HEK293 (cell line): ENCODE results near the gene FAM209B.
"Not testable (repeated sequence)": the region's sequence is repeated elsewhere in the genome, so short reads cannot be mapped to it uniquely, and the experiment has no call there.

Experiments
- CTCF ChIA-PET: fragments of 350-600 bp; formaldehyde crosslinking; extraction: SDS; loops from one replicate; lab custom pipeline; 2021; ENCODE audit warnings: antibody characterized with exemption; lab: Yijun Ruan, JAX
- POLR2A ChIA-PET: fragments of 300-600 bp; formaldehyde crosslinking; extraction: SDS; loops from one replicate; lab custom pipeline; 2020; ENCODE audit warnings: antibody characterized with exemption, inconsistent platforms; lab: Yijun Ruan, JAX
- H3K27ac ChIP-seq: fragments of 200-500 bp; sonication (Bioruptor generic); 2 replicates; pipeline ENCODE4 v1.5.1; 2014; ENCODE audit warnings: low read depth, low read length, control low read depth, inconsistent platforms; ENCODE audit errors: extremely low read depth
- H3K36me3 ChIP-seq, 2 experiments: fragments of 200-500 bp in 1 of 2; sonication (Bioruptor generic) in 1 of 2; 1 replicate in 1 of 2; 2 replicates in 1 of 2; pipeline ENCODE4 v1.5.1; 2014 to 2017; ENCODE audit warnings: inconsistent platforms in 2 of 2, low read length in 2 of 2; ENCODE audit not compliant: control insufficient read depth in 2 of 2, insufficient read depth in 1 of 2
- H3K4me1 ChIP-seq: fragments of 200-500 bp; sonication (Bioruptor generic); 2 replicates; pipeline ENCODE4 v1.5.1; 2014; ENCODE audit warnings: mild to moderate bottlenecking, low read length, inconsistent platforms; ENCODE audit not compliant: control insufficient read depth, insufficient read depth
- H3K4me3 ChIP-seq: 2 replicates; pipeline ENCODE4 v1.5.1; 2011; ENCODE audit warnings: low read depth, mild to moderate bottlenecking, control low read depth, low read length, moderate library complexity
- H3K9me3 ChIP-seq: fragments of 200-500 bp; sonication (Bioruptor generic); 2 replicates; pipeline ENCODE4 v1.5.1; 2014; ENCODE audit warnings: low read depth, low read length, inconsistent platforms; ENCODE audit not compliant: control insufficient read depth, insufficient read depth
- BCL11A ChIP-seq: fragments of 450-650 bp; formaldehyde crosslinking; IDR thresholded peaks from 2 replicates; pipeline ENCODE4 v1.5.1; 2016; ENCODE audit warnings: low read depth, missing biosample characterization, missing genetic modification characterization
- GFI1B ChIP-seq: fragments of 450-650 bp; formaldehyde crosslinking; IDR thresholded peaks from 2 replicates; pipeline ENCODE4 v1.5.1; 2016; ENCODE audit warnings: missing biosample characterization, missing genetic modification characterization
- GLIS1 ChIP-seq: fragments of 450-650 bp; formaldehyde crosslinking; IDR thresholded peaks from 2 replicates; pipeline ENCODE4 v1.5.1; 2016; ENCODE audit warnings: missing biosample characterization, missing genetic modification characterization
- MYNN ChIP-seq: fragments of 450-650 bp; formaldehyde crosslinking; IDR thresholded peaks from 2 replicates; pipeline ENCODE4 v1.5.1; 2016; ENCODE audit warnings: missing biosample characterization, missing genetic modification characterization, borderline replicate concordance
- PRDM1 ChIP-seq: fragments of 450-650 bp; formaldehyde crosslinking; IDR thresholded peaks from 2 replicates; pipeline ENCODE4; 2016; ENCODE audit warnings: missing biosample characterization, missing genetic modification characterization
- SETDB1 ChIP-seq: IDR thresholded peaks from one replicate; pipeline ENCODE4 v1.6.1; 2017; ENCODE audit warnings: mild to moderate bottlenecking, low read length, moderate library complexity, mixed read lengths; ENCODE audit not compliant: insufficient read length
- SP7 ChIP-seq: fragments of 450-650 bp; formaldehyde crosslinking; IDR thresholded peaks from 2 replicates; pipeline ENCODE4 v1.5.1; 2016; ENCODE audit warnings: missing biosample characterization, missing genetic modification characterization
- TCF7L2 ChIP-seq: IDR thresholded peaks from 2 replicates; pipeline ENCODE4 v1.6.1; 2011; ENCODE audit warnings: low read depth, mild to moderate bottlenecking, inconsistent platforms, low read length, moderate library complexity, borderline replicate concordance
- TRIM28 ChIP-seq: IDR thresholded peaks from 2 replicates; pipeline ENCODE4 v1.6.1; 2011; ENCODE audit warnings: low read length, control low read depth, borderline replicate concordance
- ZBTB10 ChIP-seq: fragments of 450-650 bp; formaldehyde crosslinking; IDR thresholded peaks from 2 replicates; pipeline ENCODE4 v1.5.1; 2016; ENCODE audit warnings: missing biosample characterization, missing genetic modification characterization
- ZBTB17 ChIP-seq: fragments of 450-650 bp; formaldehyde crosslinking; IDR thresholded peaks from 2 replicates; pipeline ENCODE4 v1.5.1; 2016; ENCODE audit warnings: missing biosample characterization, missing genetic modification characterization
- ZBTB6 ChIP-seq: fragments of 450-650 bp; formaldehyde crosslinking; IDR thresholded peaks from 2 replicates; pipeline ENCODE4 v1.5.1; 2017; ENCODE audit warnings: missing biosample characterization, missing genetic modification characterization
- ZBTB8A ChIP-seq: fragments of 450-650 bp; formaldehyde crosslinking; IDR thresholded peaks from 2 replicates; pipeline ENCODE4 v1.5.1; 2016; ENCODE audit warnings: missing biosample characterization, missing genetic modification characterization
- ZNF169 ChIP-seq: fragments of 450-650 bp; formaldehyde crosslinking; IDR thresholded peaks from 2 replicates; pipeline ENCODE4 v1.5.1; 2016; ENCODE audit warnings: missing biosample characterization, missing genetic modification characterization
- ZNF324 ChIP-seq: fragments of 450-650 bp; formaldehyde crosslinking; IDR thresholded peaks from 2 replicates; pipeline ENCODE4 v1.5.1; 2016; ENCODE audit warnings: missing biosample characterization, missing genetic modification characterization
- ZNF366 ChIP-seq: fragments of 450-650 bp; formaldehyde crosslinking; conservative IDR thresholded peaks from 2 replicates; pipeline ENCODE4 v1.5.1; 2016; ENCODE audit warnings: missing biosample characterization, missing genetic modification characterization
- ZNF530 ChIP-seq: fragments of 450-650 bp; formaldehyde crosslinking; IDR thresholded peaks from 2 replicates; pipeline ENCODE4 v1.5.1; 2016; ENCODE audit warnings: low read depth, missing biosample characterization, missing genetic modification characterization
- ZNF558 ChIP-seq: fragments of 450-650 bp; formaldehyde crosslinking; IDR thresholded peaks from 2 replicates; pipeline ENCODE4 v1.5.1; 2016; ENCODE audit warnings: missing biosample characterization, missing genetic modification characterization
- ZNF629 ChIP-seq: fragments of 450-650 bp; formaldehyde crosslinking; IDR thresholded peaks from 2 replicates; pipeline ENCODE4 v1.5.1; 2017; ENCODE audit warnings: missing biosample characterization, missing genetic modification characterization
- ZNF670 ChIP-seq: fragments of 450-650 bp; formaldehyde crosslinking; IDR thresholded peaks from 2 replicates; pipeline ENCODE4 v1.5.1; 2016; ENCODE audit warnings: missing biosample characterization, missing genetic modification characterization, low read depth
- ZNF776 ChIP-seq: fragments of 450-650 bp; formaldehyde crosslinking; IDR thresholded peaks from 2 replicates; pipeline ENCODE4 v1.5.0; 2017; ENCODE audit warnings: missing biosample characterization, missing genetic modification characterization, borderline replicate concordance
- TF ChIP-seq, protein P1 (sequence below): fragments of 450-650 bp; formaldehyde crosslinking; IDR thresholded peaks from 2 replicates; pipeline ENCODE4 v1.5.1; 2016; ENCODE audit warnings: missing biosample characterization, missing genetic modification characterization

FAM209B gene

DNA sequence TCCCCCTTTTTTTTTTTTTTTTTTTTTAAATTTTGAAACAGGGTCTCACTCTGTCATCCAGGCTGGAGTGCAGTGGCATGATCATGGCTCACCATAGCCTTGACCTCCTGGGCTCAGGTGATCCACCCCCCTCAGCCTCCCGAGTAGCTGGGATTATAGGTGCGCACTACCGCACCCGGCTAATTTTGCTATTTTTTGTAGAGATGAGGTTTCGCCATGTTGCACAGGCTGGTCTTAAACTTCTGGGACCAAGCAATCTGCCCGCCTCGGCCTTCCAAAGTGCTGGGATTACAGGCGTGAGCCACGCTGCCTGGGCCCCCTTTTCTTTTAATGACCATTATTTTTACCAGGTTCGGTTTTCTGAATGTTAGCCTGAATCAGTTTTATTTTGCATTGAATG, 13.5 kb upstream of the FAM209B start:
- peaks cover 0 to 39% of the 10 kb centered on the region in 2 experiments; a peak in 1 of 3 replicates for H3K36me3 ChIP-seq
- TF ChIP-seq ZNF776, result no peak
- no peak for TF ChIP-seq BCL11A (tag by site-specific recombination)
- TF ChIP-seq ZBTB17 (tag by site-specific recombination), result no peak
- no peak for TF ChIP-seq ZNF366 (tag by site-specific recombination)
- no peak for TF ChIP-seq ZNF629 (tag by site-specific recombination)
- TF ChIP-seq ZNF530 (tag by site-specific recombination), result no peak
- no peak for TF ChIP-seq ZBTB8A
- no peak overlapping the region for H3K4me3 ChIP-seq
- no peaks in the 10 kb centered on the region for H3K4me1 ChIP-seq
- no peak overlapping the region for H3K27ac ChIP-seq
- CTCF ChIA-PET, result no interaction called here
- H3K9me3 ChIP-seq, result no peaks in the 10 kb centered on the region
- POLR2A ChIA-PET, result no interaction called here

DNA sequence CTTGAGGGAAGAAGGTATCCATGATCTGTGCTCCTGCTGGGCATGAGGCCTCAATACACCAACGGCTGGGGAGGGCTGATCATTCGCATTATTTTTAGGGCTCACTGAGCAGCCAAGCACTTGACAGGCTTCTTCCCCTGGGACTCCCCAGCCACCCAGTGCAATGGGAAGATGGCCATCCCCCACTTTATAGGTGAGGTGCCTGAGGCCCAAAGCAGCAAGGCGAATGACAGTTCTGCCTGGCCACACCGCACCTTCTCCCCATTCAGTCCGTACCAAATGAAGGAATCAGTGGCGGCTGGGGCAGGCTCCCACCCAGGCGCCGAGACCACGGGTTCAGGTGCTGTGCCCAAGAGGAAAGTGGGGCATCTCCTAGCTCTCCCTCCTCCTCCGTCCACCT, 12.9 kb upstream of the FAM209B start:
- H3K27ac ChIP-seq, result no peak overlapping the region; the same call in 1 of the 2 replicates
- peaks cover 0 to 39% of the 10 kb centered on the region in 2 experiments; a peak in 1 of 3 replicates for H3K36me3 ChIP-seq
- H3K4me1 ChIP-seq, result no peaks in the 10 kb centered on the region
- H3K4me3 ChIP-seq, result no peak overlapping the region
- H3K9me3 ChIP-seq, result no peaks in the 10 kb centered on the region
- no peak for TF ChIP-seq ZNF558
- no peak for TF ChIP-seq ZNF670 (tag by site-specific recombination)
- TF ChIP-seq SP7, result no peak
- no peak for TF ChIP-seq ZNF169 (tag by site-specific recombination)
- TF ChIP-seq MYNN (tag by site-specific recombination), result no peak
- TF ChIP-seq ZNF629 (tag by site-specific recombination), result no peak
- no peak for TF ChIP-seq GFI1B
- TF ChIP-seq ZNF366 (tag by site-specific recombination), result no peak
- TF ChIP-seq ZNF324 (tag by site-specific recombination), result no peak
- no peak for TF ChIP-seq ZBTB6 (tag by site-specific recombination)
- TF ChIP-seq, protein P1, sequence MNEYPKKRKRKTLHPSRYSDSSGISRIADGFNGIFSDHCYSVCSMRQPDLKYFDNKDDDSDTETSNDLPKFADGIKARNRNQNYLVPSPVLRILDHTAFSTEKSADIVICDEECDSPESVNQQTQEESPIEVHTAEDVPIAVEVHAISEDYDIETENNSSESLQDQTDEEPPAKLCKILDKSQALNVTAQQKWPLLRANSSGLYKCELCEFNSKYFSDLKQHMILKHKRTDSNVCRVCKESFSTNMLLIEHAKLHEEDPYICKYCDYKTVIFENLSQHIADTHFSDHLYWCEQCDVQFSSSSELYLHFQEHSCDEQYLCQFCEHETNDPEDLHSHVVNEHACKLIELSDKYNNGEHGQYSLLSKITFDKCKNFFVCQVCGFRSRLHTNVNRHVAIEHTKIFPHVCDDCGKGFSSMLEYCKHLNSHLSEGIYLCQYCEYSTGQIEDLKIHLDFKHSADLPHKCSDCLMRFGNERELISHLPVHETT (tag by site-specific recombination), result no peak
- no peak for TF ChIP-seq ZBTB10 (tag by site-specific recombination)
- no peak for TF ChIP-seq PRDM1
- TF ChIP-seq, all 188 proteins: peak for 0
- POLR2A ChIA-PET, result no interaction called here
- CTCF ChIA-PET, result no interaction called here

GRCh38 chr20:56520746-56521354, 12.2 kb upstream of the FAM209B start:
- H3K4me3 ChIP-seq, H3K9me3 ChIP-seq, H3K27ac ChIP-seq, POLR2A ChIA-PET, H3K4me1 ChIP-seq, CTCF ChIA-PET: not testable (repeated sequence)
- TF ChIP-seq GLIS1 (tag by site-specific recombination), result peak; percentile 23; the same call in 1 of the 2 replicates
- TF ChIP-seq TCF7L2, result peak; percentile 91
- peak; percentile 91 for TF ChIP-seq SETDB1
- TF ChIP-seq TRIM28, result peak; percentile 14; the same call in 1 of the 2 replicates
- H3K36me3 ChIP-seq, result peaks cover 0 to 39% of the 10 kb centered on the region in 2 experiments; a peak in 1 of 3 replicates
